SW480 (cell line): Measurements from ENCODE around the gene MYEOV.

Source experiments
- DNase-seq: peaks from one replicate; pipeline ENCODE4 v3.0.0-alpha.2; 2016; ENCODE audit warnings: low spot score

The MYEOV gene

GRCh38 chr11:69293819-69294505 lies at the start of gene MYEOV:
TSS of gene MYEOV (plus strand) at chr11:69294155. CDS start at chr11:69295355, 1,200 bp downstream.
- peak; percentile 92 for DNase-seq

GRCh38 chr11:69244266-69244665 lies 49.7 kb upstream of the MYEOV start:
- no peak for DNase-seq

- no peak for DNase-seq
Measured at GRCh38 chr11:69245041-69245440, 48.9 kb upstream of the MYEOV start.

GRCh38 chr11:69245491-69246345 lies 48.2 kb upstream of the MYEOV start:
- no peak for DNase-seq

- DNase-seq, result peak; percentile 23
Measured at GRCh38 chr11:69249311-69250185, 44.4 kb upstream of the MYEOV start.

- peak; percentile 95 for DNase-seq
Measured at GRCh38 chr11:69250186-69251056, 43.5 kb upstream of the MYEOV start.

GRCh38 chr11:69251057-69251393 lies 42.9 kb upstream of the MYEOV start:
- no peak for DNase-seq

- DNase-seq, result peak; percentile 97
Measured at GRCh38 chr11:69251639-69252489, 42.1 kb upstream of the MYEOV start.

- DNase-seq, result no peak
Measured at GRCh38 chr11:69252490-69252837, 41.5 kb upstream of the MYEOV start.

- DNase-seq, result peak; percentile 64
Measured at GRCh38 chr11:69253028-69253427, 40.9 kb upstream of the MYEOV start.

GRCh38 chr11:69257134-69257533 lies 36.8 kb upstream of the MYEOV start:
- DNase-seq, result no peak

- DNase-seq, result no peak
Measured at GRCh38 chr11:69257838-69258658, 35.9 kb upstream of the MYEOV start.

- no peak for DNase-seq
Measured at GRCh38 chr11:69259096-69259495, 34.9 kb upstream of the MYEOV start.

GRCh38 chr11:69260622-69261021 lies 33.3 kb upstream of the MYEOV start:
- DNase-seq, result no peak

- DNase-seq, result no peak
Measured at GRCh38 chr11:69261116-69261515, 32.8 kb upstream of the MYEOV start.

- DNase-seq, result no peak
Measured at GRCh38 chr11:69262918-69263735, 30.8 kb upstream of the MYEOV start.

- DNase-seq, result no peak
Measured at GRCh38 chr11:69263736-69264052, 30.3 kb upstream of the MYEOV start.

GRCh38 chr11:69264486-69264885 lies 29.5 kb upstream of the MYEOV start:
- DNase-seq, result no peak

GRCh38 chr11:69265210-69265609 lies 28.7 kb upstream of the MYEOV start:
- no peak for DNase-seq
